GM12891 (cell line): Measurements from ENCODE around the gene RARRES1.

Source experiments
- POLR2A ChIP-seq: IDR thresholded peaks from 2 replicates; pipeline ENCODE4 v1.6.1; 2011; ENCODE audit warnings: low read depth, low read length, control low read depth
- POU2F2 ChIP-seq: IDR thresholded peaks from 2 replicates; pipeline ENCODE4 v1.6.1; 2011; ENCODE audit warnings: low read depth, mild to moderate bottlenecking, control low read depth, low read length, moderate library complexity
- TAF1 ChIP-seq: IDR thresholded peaks from 2 replicates; pipeline ENCODE4 v1.6.1; 2011; ENCODE audit warnings: low read depth, low read length, control low read depth

- TF ChIP-seq POLR2A = no peak
- no peak for TF ChIP-seq POU2F2
- no peak for TF ChIP-seq TAF1
Observed at GRCh38 chr3:158773845-158774830, 41.9 kb upstream of the RARRES1 start.
